Left ventricle myocardium inferior (tissue), 1 donor: ENCODE results near the gene NUP37. TPM values are rescaled to one million over a fixed set of nuclear protein-coding genes. Genes with fewer than 3 reads are reported as not detected.

Experiments
- DNase-seq: peaks from one replicate; pipeline ENCODE4 v3.0.0-alpha.2; 2020
- H3K27ac ChIP-seq: fragments of 200-600 bp; replicated peaks from 2 replicates; pipeline ENCODE4 v1.8.0; 2021
- H3K27me3 ChIP-seq: fragments of 200-600 bp; 2 replicates; pipeline ENCODE4 v1.8.0; 2021; ENCODE audit warnings: low read depth
- H3K36me3 ChIP-seq: fragments of 200-600 bp; 2 replicates; pipeline ENCODE4 v1.8.0; 2021
- H3K4me1 ChIP-seq: fragments of 200-600 bp; 2 replicates; pipeline ENCODE4 v1.8.0; 2021
- H3K4me3 ChIP-seq: fragments of 200-600 bp; 2 replicates; pipeline ENCODE4 v1.8.0; 2021; ENCODE audit warnings: mild to moderate bottlenecking, moderate library complexity
- H3K9me3 ChIP-seq: fragments of 200-600 bp; replicated peaks from 2 replicates; pipeline ENCODE4 v1.8.0; 2021
- intact Hi-C: fragments of 100-400 bp; cut with micrococcal nuclease; formaldehyde crosslinking; loops from one replicate; pipeline ENCODE4 v1.11.0; 2022
- total RNA-seq: library from RNA; stranded (reverse); fragmentation: NEBNext Ultra II Directional; extraction: Animal tissue kit (Norgen Biotek cat#: 25700); gene quantifications from one replicate; pipeline ENCODE4 v1.2.1, GENCODE V29; 2021
- TF ChIP-seq, protein P1 (sequence below): fragments of 200-600 bp; IDR thresholded peaks from 2 replicates; pipeline ENCODE4 v1.8.0; 2021; ENCODE audit warnings: antibody characterized with exemption, mild to moderate bottlenecking, borderline replicate concordance
- donor health status: DM: no; HTN: yes; CAD: no; lungs with severe emphysema.

NUP37 gene
- total RNA-seq, 1 donor from 2014 or later, result 20.6 TPM

DNA sequence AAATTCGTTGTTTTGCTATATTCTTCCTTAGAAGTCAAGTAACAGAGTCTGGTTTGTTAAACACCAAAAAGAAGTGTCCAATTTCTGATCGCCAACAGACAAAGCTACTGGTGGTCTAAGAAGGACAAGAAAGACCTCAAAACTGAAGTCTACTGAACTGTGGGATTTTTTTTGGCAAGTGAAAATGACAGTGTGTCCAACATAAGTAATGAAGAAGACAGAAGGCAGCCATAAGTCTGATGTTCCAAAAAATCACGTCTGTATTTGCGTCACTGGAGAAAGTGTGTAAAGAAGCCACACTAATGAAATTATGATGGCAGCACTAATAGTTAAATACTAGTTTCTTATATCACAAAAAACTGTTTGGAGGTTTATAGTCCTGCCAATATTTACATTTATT lies 90.8 kb downstream of the NUP37 start:
- Histone ChIP-seq H3K4me3 (no peak overlapping the region), H3K27me3 (no peaks in the 10 kb centered on the region), H3K36me3 (peaks cover 32% of the 10 kb centered on the region), H3K4me1 (peaks cover 7% of the 10 kb centered on the region), H3K27ac (no peak overlapping the region), H3K9me3 (no peaks in the 10 kb centered on the region)
- no peak for DNase-seq
- TF ChIP-seq, protein P1, sequence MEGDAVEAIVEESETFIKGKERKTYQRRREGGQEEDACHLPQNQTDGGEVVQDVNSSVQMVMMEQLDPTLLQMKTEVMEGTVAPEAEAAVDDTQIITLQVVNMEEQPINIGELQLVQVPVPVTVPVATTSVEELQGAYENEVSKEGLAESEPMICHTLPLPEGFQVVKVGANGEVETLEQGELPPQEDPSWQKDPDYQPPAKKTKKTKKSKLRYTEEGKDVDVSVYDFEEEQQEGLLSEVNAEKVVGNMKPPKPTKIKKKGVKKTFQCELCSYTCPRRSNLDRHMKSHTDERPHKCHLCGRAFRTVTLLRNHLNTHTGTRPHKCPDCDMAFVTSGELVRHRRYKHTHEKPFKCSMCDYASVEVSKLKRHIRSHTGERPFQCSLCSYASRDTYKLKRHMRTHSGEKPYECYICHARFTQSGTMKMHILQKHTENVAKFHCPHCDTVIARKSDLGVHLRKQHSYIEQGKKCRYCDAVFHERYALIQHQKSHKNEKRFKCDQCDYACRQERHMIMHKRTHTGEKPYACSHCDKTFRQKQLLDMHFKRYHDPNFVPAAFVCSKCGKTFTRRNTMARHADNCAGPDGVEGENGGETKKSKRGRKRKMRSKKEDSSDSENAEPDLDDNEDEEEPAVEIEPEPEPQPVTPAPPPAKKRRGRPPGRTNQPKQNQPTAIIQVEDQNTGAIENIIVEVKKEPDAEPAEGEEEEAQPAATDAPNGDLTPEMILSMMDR, result no peak
- intact Hi-C loops, result no loop called here

DNA sequence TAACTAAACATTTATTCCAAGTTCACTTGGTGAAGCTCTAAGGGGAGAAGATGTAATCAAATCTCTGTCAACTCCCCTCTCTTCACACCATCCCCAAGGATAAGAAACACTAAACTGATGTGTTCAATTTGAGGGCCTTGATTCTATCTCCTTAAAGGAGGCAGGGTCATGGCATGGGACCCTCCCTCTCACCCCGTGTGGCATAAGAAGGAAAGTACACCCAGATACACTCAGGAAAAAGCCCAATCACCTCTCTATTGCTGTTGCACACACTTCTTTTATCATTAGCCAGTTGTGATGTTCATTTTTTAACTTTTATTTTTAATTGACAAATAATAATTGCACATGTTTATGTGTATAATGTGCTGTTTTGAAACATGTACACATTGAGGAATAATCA lies 93.2 kb downstream of the NUP37 start:
- Histone ChIP-seq H3K4me1 (peaks cover 7% of the 10 kb centered on the region), H3K36me3 (peaks cover 33% of the 10 kb centered on the region), H3K27ac (no peak overlapping the region), H3K27me3 (no peaks in the 10 kb centered on the region), H3K9me3 (no peaks in the 10 kb centered on the region), H3K4me3 (no peak overlapping the region)
- no peak for DNase-seq
- TF ChIP-seq, protein P1, result no peak
- intact Hi-C loops, result no loop called here

DNA sequence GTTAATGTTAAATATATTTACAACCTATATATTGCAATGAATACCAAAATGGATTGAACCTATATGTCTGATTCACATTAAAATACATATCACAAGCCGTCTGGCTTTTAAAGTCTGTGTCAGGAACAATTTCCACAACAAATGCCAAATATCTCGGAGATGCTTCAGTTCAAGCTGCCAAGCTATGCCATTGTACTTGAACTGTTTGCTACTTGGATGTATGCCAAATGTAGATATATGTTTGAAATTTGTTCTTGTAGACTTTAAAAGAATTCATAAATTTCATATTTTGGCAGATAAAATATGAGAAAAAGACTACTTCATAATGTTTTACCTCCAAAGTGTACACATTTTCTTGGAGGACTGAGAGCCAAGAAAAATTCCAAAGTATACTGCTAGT lies 95.1 kb downstream of the NUP37 start:
- H3K27me3 ChIP-seq, result no peaks in the 10 kb centered on the region
- H3K27ac ChIP-seq, result no peak overlapping the region
- H3K4me3 ChIP-seq, result no peak overlapping the region
- TF ChIP-seq, protein P1, result no peak
- no peak for DNase-seq
- peaks cover 7% of the 10 kb centered on the region for H3K4me1 ChIP-seq
- H3K36me3 ChIP-seq, result peaks cover 24% of the 10 kb centered on the region
- intact Hi-C loops, result no loop called here
- H3K9me3 ChIP-seq, result no peaks in the 10 kb centered on the region

DNA sequence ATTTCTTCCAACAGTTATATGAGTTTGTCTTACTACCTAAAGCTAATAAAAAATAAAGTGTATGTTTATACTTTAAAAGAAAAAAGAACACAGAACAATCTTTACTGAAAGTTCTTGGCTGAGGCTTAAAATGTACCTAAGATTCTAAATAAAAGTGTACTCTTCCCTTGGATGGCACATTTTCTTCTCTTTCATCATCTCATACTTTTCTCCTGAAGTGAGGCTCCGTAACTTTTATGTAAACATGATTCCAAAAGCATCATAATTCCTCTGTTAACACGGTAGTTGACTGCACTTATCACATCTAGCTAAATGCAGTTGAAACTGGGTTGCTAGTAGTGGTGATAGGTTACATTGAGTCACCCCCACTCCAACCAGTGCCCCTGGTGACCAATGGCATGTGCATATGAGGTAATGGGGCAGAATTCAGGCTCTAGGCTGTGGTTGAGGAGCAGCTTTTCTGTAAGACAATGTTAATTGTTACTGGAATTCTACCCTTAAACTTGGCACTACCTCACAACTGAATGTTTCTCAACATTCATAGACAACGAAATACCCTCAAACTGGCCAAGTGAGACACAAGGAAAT lies 96.5 kb downstream of the NUP37 start:
- intact Hi-C loops, result no loop called here
- no peak for DNase-seq
- Histone ChIP-seq H3K9me3 (no peaks in the 10 kb centered on the region), H3K36me3 (peaks cover 32% of the 10 kb centered on the region), H3K4me3 (no peak overlapping the region), H3K27me3 (no peaks in the 10 kb centered on the region), H3K4me1 (peaks cover 7% of the 10 kb centered on the region), H3K27ac (no peak overlapping the region)
- TF ChIP-seq, protein P1, result no peak

Other genes with a start within 250 kb of the NUP37 start
- gene DRAM1, start 242.5 kb downstream of the NUP37 start, total RNA-seq, result 5.3 TPM
- 37.2 TPM for gene WASHC3, start 58.1 kb downstream of the NUP37 start, total RNA-seq
- 0.33 TPM for gene PARPBP, start 69 bp upstream of the NUP37 start, total RNA-seq
- gene PMCH, start 77.7 kb upstream of the NUP37 start, total RNA-seq, result not detected